HCT116 (cell line): ENCODE data around the gene C1orf174. TPM values are rescaled to one million over a fixed set of nuclear protein-coding genes. Genes with fewer than 3 reads are reported as not detected.

Experiments
- ATAC-seq: fragments of 200-7000 bp; cut with Tn5 transposase; 2 replicates; pipeline ENCODE4 v1.9.1; 2020; ENCODE audit warnings: mild to moderate bottlenecking, moderate library complexity
- BruUV-seq: library from RNA; stranded (reverse); fragments of 400-500 nt; replicated peaks from 2 replicates; lab custom pipeline; 2021; lab: Mats Ljungman, UMichigan
- CTCF ChIA-PET: fragments of 300-600 bp; sonication (Branson Sonifier 250); formaldehyde crosslinking; loops from one replicate; lab custom pipeline; 2021; ENCODE audit warnings: antibody characterized with exemption; lab: Charles Lee
- POLR2A ChIA-PET: fragments of 300-600, 350-600 bp; sonication (Branson Sonifier 250); formaldehyde crosslinking; loops from one replicate; lab custom pipeline; 2021; ENCODE audit warnings: antibody characterized with exemption; lab: Charles Lee
- RAD21 ChIA-PET, 2 experiments: fragments of 300-600 bp; sonication (Branson Sonifier 250); formaldehyde crosslinking; loops; one replicate each; lab custom pipeline; 2023; ENCODE audit warnings: low total read pairs in 2 of 2; ENCODE audit not compliant: uncharacterized antibody in 2 of 2, unreplicated experiment in 2 of 2, low non-redundant PET in 1 of 2; lab: Charles Lee
- DNase-seq: peaks from one replicate; pipeline ENCODE4 v3.0.0-alpha.2; 2010; ENCODE audit warnings: low read depth, low spot score
- H2AFZ ChIP-seq: fragments of 200-600 bp; shearing (Covaris generic), sonication (generic); 2 replicates; pipeline ENCODE4 v1.6.1; 2017; ENCODE audit warnings: low read depth, mixed run types, mixed read lengths, antibody characterized with exemption, low read length; ENCODE audit not compliant: poor library complexity, severe bottlenecking
- H3K27ac ChIP-seq: 2 replicates; pipeline ENCODE4 v1.5.1; 2012; ENCODE audit warnings: low read depth, low read length
- H3K27me3 ChIP-seq: fragments of 200-600 bp; sonication (generic); 2 replicates; pipeline ENCODE4 v1.6.1; 2016; ENCODE audit warnings: mixed run types, low read length, mixed read lengths; ENCODE audit not compliant: insufficient read depth
- H3K36me3 ChIP-seq, 2 experiments: fragments of 200-500 bp in 1 of 2; fragments of 200-600 bp in 1 of 2; sonication (Bioruptor generic) in 1 of 2; sonication (generic) in 1 of 2; 2 replicates each; pipeline versions ENCODE4 v1.5.1 to v1.6.1; 2014 to 2016; ENCODE audit warnings: low read length in 2 of 2, inconsistent platforms in 1 of 2, mixed read lengths in 1 of 2, mixed run types in 1 of 2; ENCODE audit not compliant: insufficient read depth in 2 of 2, control insufficient read depth in 1 of 2
- H3K4me1 ChIP-seq, 2 experiments: fragments of 200-600 bp in 1 of 2; sonication (generic) in 1 of 2; 2 replicates each; pipeline versions ENCODE4 v1.5.1 to v1.6.1; 2012 to 2017; ENCODE audit warnings: low read length in 2 of 2, inconsistent platforms in 1 of 2, mild to moderate bottlenecking in 1 of 2, mixed read lengths in 1 of 2, mixed run types in 1 of 2, moderate library complexity in 1 of 2; ENCODE audit not compliant: insufficient read depth in 2 of 2, control insufficient read depth in 1 of 2
- H3K4me2 ChIP-seq: fragments of 200-600 bp; sonication (generic); 2 replicates; pipeline ENCODE4 v1.6.1; 2017; ENCODE audit warnings: mixed run types, low read length, mixed read lengths
- H3K4me3 ChIP-seq, 2 experiments: fragments of 200-600 bp in 1 of 2; sonication (generic) in 1 of 2; replicated peaks in 1 of 2; 2 replicates each; pipeline ENCODE4 v1.5.1; 2011 to 2016; ENCODE audit warnings: low read length in 2 of 2, control low read depth in 1 of 2, low read depth in 1 of 2, mild to moderate bottlenecking in 1 of 2, mixed read lengths in 1 of 2, mixed run types in 1 of 2
- H3K79me2 ChIP-seq: fragments of 200-600 bp; sonication (generic); 2 replicates; pipeline ENCODE4 v1.6.1; 2017; ENCODE audit warnings: mild to moderate bottlenecking, mixed run types, low read length, moderate library complexity, mixed read lengths; ENCODE audit not compliant: insufficient read depth
- H3K9ac ChIP-seq: fragments of 200-600 bp; sonication (generic); 2 replicates; pipeline ENCODE4 v1.6.1; 2016; ENCODE audit warnings: low read length, mixed read lengths
- H3K9me2 ChIP-seq: fragments of 200-600 bp; sonication (generic), shearing (Covaris generic); 2 replicates; pipeline ENCODE4 v1.6.1; 2017; ENCODE audit warnings: mixed run types, mild to moderate bottlenecking, moderate library complexity; ENCODE audit not compliant: insufficient read depth
- H3K9me3 ChIP-seq, 2 experiments: fragments of 200-500 bp in 1 of 2; fragments of 200-600 bp in 1 of 2; sonication (Bioruptor generic) in 1 of 2; sonication (generic) in 1 of 2; 2 replicates each; pipeline ENCODE4 v1.6.1; 2014 to 2017; ENCODE audit warnings: low read length in 2 of 2, mixed read lengths in 2 of 2, inconsistent platforms in 1 of 2, low read depth in 1 of 2, mild to moderate bottlenecking in 1 of 2, mixed run types in 1 of 2, moderate library complexity in 1 of 2; ENCODE audit not compliant: control insufficient read depth in 1 of 2, insufficient read depth in 1 of 2
- H4K20me1 ChIP-seq: fragments of 200-600 bp; sonication (generic), shearing (Covaris generic); 2 replicates; pipeline ENCODE4 v1.6.1; 2017; ENCODE audit warnings: mixed run types, mild to moderate bottlenecking, moderate library complexity; ENCODE audit not compliant: insufficient read depth
- CBX3 ChIP-seq: IDR thresholded peaks from 2 replicates; pipeline ENCODE4 v1.6.1; 2012; ENCODE audit warnings: low read depth
- EZH2phosphoT487 ChIP-seq: fragments of 200-600 bp; IDR thresholded peaks from 2 replicates; pipeline ENCODE4 v1.6.1; 2018; ENCODE audit warnings: antibody characterized with exemption, borderline replicate concordance
- FOSL1 ChIP-seq: IDR thresholded peaks from 2 replicates; pipeline ENCODE4 v1.6.1; 2012; ENCODE audit warnings: low read depth
- JUND ChIP-seq: IDR thresholded peaks from 2 replicates; pipeline ENCODE4 v1.6.1; 2012
- POLR2A ChIP-seq: IDR thresholded peaks from 2 replicates; pipeline ENCODE4 v1.7.0; 2011; ENCODE audit warnings: borderline replicate concordance; ENCODE audit not compliant: insufficient read depth, insufficient read length; ENCODE audit errors: extremely low read depth
- SIN3A ChIP-seq: IDR thresholded peaks from 2 replicates; pipeline ENCODE4 v1.6.1; 2012; ENCODE audit warnings: low read depth
- SP1 ChIP-seq: IDR thresholded peaks from 2 replicates; pipeline ENCODE4 v1.6.1; 2012; ENCODE audit warnings: low read depth
- SRF ChIP-seq: IDR thresholded peaks from 2 replicates; pipeline ENCODE4 v1.6.1; 2012; ENCODE audit warnings: low read depth
- ZNF274 ChIP-seq: fragments of 200-500 bp; sonication (Bioruptor generic); IDR thresholded peaks from 2 replicates; pipeline ENCODE4 v1.6.1; 2014; ENCODE audit warnings: mild to moderate bottlenecking, low read depth, low read length, inconsistent platforms
- intact Hi-C: fragments of 100-400 bp; cut with micrococcal nuclease; formaldehyde crosslinking; loops from 2 replicates; pipeline ENCODE4 v1.10.0; 2022
- total RNA-seq: library from RNA; stranded (reverse); gene quantifications from one replicate; pipeline ENCODE4 v1.2.1, GENCODE V29; 2021; ENCODE audit not compliant: unreplicated experiment
- TF ChIP-seq, protein P1 (sequence below): IDR thresholded peaks from 2 replicates; pipeline ENCODE4 v1.6.1; 2012; ENCODE audit warnings: low read depth

C1orf174 gene
- total RNA-seq, 1 experiment from 2014 or later, result 33.7 TPM

DNA sequence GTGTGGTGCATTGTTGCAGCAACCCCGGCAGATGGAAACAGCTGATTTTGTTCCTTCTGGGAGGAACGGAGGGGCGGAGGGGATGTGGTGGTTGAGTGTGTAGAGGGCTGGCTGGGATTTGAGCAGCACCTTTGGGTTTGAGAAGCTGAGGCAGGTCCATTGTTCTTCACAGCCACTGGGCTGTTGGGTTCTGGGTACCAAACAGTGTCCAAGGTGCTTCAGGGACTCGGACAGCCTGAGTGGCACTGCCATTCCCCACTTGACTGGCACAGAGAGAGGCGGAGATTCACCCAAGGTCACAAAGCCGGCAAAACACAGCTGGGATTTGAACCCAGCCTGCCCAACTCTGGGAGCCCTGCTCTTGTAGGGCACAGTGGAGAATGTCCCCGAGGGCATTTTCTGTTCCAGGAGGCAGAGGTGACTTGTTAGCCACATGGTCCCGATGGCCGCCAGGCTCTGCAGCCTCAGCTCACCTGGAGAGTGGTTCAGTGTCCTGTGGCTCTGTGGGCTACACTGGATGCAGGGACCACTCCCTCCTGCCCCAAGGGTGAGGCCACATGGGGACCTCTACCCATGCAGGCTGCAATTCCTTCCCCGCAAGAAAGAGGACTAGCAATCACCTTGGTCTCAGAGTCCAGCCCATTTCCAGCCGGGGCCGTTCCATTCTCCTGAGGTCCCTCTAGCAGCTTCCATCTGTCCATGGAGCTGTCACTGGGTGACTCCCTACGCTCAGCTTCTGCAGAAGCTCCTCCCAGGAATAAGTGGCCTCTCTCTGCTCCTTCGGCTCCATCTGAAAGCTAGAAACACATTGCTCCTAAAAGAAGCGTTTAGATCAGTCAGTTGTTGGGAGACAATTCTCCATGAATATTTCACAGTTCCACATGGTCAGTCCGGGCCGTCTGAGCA lies 31.2 kb upstream of the C1orf174 start (continued):
- TF ChIP-seq, protein P1, sequence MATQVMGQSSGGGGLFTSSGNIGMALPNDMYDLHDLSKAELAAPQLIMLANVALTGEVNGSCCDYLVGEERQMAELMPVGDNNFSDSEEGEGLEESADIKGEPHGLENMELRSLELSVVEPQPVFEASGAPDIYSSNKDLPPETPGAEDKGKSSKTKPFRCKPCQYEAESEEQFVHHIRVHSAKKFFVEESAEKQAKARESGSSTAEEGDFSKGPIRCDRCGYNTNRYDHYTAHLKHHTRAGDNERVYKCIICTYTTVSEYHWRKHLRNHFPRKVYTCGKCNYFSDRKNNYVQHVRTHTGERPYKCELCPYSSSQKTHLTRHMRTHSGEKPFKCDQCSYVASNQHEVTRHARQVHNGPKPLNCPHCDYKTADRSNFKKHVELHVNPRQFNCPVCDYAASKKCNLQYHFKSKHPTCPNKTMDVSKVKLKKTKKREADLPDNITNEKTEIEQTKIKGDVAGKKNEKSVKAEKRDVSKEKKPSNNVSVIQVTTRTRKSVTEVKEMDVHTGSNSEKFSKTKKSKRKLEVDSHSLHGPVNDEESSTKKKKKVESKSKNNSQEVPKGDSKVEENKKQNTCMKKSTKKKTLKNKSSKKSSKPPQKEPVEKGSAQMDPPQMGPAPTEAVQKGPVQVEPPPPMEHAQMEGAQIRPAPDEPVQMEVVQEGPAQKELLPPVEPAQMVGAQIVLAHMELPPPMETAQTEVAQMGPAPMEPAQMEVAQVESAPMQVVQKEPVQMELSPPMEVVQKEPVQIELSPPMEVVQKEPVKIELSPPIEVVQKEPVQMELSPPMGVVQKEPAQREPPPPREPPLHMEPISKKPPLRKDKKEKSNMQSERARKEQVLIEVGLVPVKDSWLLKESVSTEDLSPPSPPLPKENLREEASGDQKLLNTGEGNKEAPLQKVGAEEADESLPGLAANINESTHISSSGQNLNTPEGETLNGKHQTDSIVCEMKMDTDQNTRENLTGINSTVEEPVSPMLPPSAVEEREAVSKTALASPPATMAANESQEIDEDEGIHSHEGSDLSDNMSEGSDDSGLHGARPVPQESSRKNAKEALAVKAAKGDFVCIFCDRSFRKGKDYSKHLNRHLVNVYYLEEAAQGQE, result no peak
- no peak for TF ChIP-seq SRF
- TF ChIP-seq, all 23 proteins: peak for 0

DNA sequence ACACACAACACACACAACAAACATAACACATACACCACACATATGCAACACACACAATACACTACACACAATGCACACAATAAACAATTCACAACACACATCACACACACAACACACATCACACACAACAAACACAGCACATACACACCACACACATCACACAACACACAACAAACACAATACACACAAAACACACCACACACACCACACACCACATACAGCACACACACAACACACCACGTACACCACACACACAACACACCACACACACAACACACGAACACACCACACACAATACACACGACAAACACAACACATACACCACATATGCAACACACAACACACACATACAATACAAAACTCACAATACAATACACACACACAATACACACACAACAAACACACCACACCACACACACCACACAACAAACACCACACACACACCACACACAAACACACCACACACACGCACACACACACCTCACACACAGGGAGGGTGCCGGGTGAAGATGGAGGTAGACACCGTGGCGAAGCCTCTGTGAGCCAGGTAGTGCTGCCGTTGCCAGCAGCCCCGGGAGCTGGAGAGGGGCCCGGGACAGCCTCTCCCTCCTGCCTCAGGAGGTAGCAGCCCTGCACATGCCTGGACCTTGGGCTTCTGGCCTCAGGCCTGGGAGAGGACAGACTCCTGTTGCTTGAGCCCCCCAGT lies 30.4 kb upstream of the C1orf174 start:
- Histone ChIP-seq H2AFZ (no peak overlapping the region), H3K9me3 (no peaks in the 10 kb centered on the region; a peak in 1 of 4 replicates), H3K79me2 (no peaks in the 10 kb centered on the region), H3K9ac (no peak overlapping the region), H3K9me2 (no peaks in the 10 kb centered on the region), H3K4me2 (no peak overlapping the region), H4K20me1 (no peaks in the 10 kb centered on the region), H3K4me3 (no peak overlapping the region), H3K27me3 (peaks cover 16% of the 10 kb centered on the region; the same call in 1 of the 2 replicates), H3K4me1 (no peaks in the 10 kb centered on the region), H3K36me3 (no peaks in the 10 kb centered on the region), H3K27ac (no peak overlapping the region)
- TF ChIP-seq SP1 (no peak), FOSL1 (no peak), EZH2phosphoT487 (no peak), SIN3A (no peak), CBX3 (no peak), JUND (no peak), SRF (no peak), POLR2A (no peak), ZNF274 (no peak)
- POLR2A ChIA-PET, result no interaction called here
- intact Hi-C loops, result no loop called here
- ATAC-seq, result no peak
- no TSS peak for BruUV-seq
- no peak for DNase-seq
- CTCF ChIA-PET, result no interaction called here
- RAD21 ChIA-PET, result no interaction called here
